Lower leg skin (tissue), 4 donors: ENCODE measurements around the gene PPP2R5C. TPM values are rescaled to one million over a fixed set of nuclear protein-coding genes. Genes with fewer than 3 reads are reported as not detected.

Experiments
- DNase-seq, 2 donors: peaks; one replicate each; pipeline ENCODE4 v3.0.0-alpha.2; 2019; ENCODE audit warnings: low spot score in 2 of 2
- H3K4me3 ChIP-seq: fragments of 200-600 bp; sonication (generic); 2 replicates; pipeline ENCODE4 v1.5.1; 2017; ENCODE audit warnings: mild to moderate bottlenecking, low read depth; ENCODE audit not compliant: poor library complexity, severe bottlenecking
- CTCF ChIP-seq, 3 donors: fragments of 450-650 bp; IDR thresholded peaks; one replicate each; pipeline ENCODE4 v1.5.1; 2016; ENCODE audit warnings: antibody characterized with exemption in 3 of 3, mild to moderate bottlenecking in 3 of 3, moderate library complexity in 2 of 3
- POLR2A ChIP-seq, 2 donors: fragments of 450-650 bp; IDR thresholded peaks; one replicate each; pipeline ENCODE4 v1.6.1; 2016 to 2017; ENCODE audit warnings: antibody characterized with exemption in 2 of 2, mild to moderate bottlenecking in 1 of 2, moderate library complexity in 1 of 2
- WGBS, 2 donors: methylation state at CpG; one replicate each; pipeline ENCODE4 v1.1.5; 2018; 5-methylcytosine and 5-hydroxymethylcytosine counted together
- intact Hi-C: fragments of 100-400 bp; cut with DNase I; formaldehyde crosslinking; loops from one replicate; pipeline ENCODE4 v1.15.0; 2023; ENCODE audit warnings: low total_unique reads
- total RNA-seq, 4 donors: library from RNA; depleted of rRNA; stranded (reverse); fragments of >200 nt; gene quantifications; one replicate each; pipeline ENCODE4 v1.1.0, GENCODE V29; 2016

PPP2R5C gene
- total RNA-seq, 4 donors from 2014 or later = 74.6 to 89.9 (median 80.3) TPM

- intact Hi-C loops = no loop called here
- no peak for TF ChIP-seq CTCF (IDR thresholded peaks at IDR 0.05)
- no peak for TF ChIP-seq POLR2A (IDR thresholded peaks at IDR 0.05)
- 88 to 92% methylated on average over 12 of the region's 12 CpGs for WGBS, 2 donors
These were observed 148.0 kb downstream of the PPP2R5C start for GRCh38 chr14:101909371-101910096.

DNA sequence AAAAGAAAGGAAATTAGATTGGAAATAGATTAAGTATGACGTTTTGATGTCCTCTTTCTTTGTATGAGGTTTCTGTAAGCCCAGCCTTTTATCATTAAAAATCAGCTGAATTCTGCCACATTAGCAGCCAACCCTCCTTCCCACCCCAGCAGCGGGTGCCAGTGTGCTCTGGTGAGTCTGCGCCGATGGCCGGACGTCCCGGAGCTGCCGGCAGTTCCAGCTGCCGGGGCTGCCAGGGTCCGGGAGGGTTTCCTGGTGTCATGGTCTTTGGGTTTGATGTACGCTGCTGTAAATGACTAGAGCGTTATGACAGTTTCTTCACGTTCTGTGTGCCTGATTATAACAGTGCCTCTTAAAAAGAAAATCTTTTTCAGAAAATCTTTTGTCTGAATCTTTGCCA, 151.3 kb downstream of the PPP2R5C start:
- WGBS, 2 donors = 91 to 96% methylated on average over 13 of the region's 13 CpGs
- H3K4me3 ChIP-seq = no peak overlapping the region
- TF ChIP-seq POLR2A (IDR thresholded peaks at IDR 0.05) (no peak), CTCF (IDR thresholded peaks at IDR 0.05) (no peak)
- intact Hi-C loops = no loop called here
- DNase-seq = no peak

More at GRCh38 chr14:101909371-101910096, 148.0 kb downstream of the PPP2R5C start:
- DNase-seq = no peak
- H3K4me3 ChIP-seq = no peak overlapping the region

GRCh38 chr14:101914083-101914482, 152.6 kb downstream of the PPP2R5C start:
- intact Hi-C loops = no loop called here
- DNase-seq = no peak
- no peak for TF ChIP-seq POLR2A (IDR thresholded peaks at IDR 0.05)
- TF ChIP-seq CTCF (IDR thresholded peaks at IDR 0.05) = no peak
- 90 to 93% methylated on average over 8 of the region's 8 CpGs for WGBS, 2 donors
- no peak overlapping the region for H3K4me3 ChIP-seq

DNA sequence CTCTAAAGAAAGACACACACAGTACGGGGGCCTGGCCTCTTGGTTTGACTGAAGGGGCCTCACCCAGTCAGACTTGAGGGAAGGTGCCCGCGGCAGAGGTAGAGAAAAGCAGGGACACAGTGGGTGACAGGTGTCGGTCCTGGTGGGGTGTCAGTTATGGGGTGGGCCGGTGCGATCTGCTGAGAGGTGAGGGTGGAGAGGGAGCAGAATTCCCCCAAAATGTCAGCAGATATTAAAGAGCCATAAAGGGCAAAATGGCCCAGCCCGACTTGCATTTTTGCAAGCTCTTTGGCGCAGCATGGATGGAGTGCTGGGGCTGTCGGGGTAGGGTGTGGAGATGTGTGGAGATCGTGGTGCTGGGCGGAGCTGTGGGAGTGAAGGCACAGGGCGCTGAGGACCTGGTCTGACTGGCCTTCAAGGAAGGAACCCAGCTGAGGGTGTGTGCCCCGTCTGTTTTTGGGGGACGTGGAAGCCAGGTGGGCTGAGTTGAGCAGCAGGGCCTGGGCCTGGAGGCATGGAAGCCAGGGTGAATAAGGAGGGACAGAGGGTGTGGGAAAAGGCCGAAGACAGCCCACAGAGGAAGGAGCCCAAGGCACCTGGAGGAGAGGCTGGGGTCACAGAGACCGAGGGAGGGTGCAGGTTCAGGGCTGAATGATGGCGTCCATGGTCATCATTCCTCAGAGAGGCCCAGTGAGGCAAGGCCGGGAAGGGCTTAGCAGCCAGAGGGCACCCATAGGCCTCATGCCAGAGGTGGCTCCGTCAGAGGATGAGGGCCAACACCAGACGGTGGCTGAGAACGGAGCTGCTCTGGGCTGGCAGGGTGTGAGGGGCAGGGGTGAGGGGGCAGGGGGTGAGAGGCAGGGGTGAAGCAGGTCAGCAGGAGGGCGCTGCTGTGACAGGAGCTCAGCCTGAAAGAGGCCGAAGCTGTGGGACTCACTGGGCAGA, 154.6 kb downstream of the PPP2R5C start:
- TF ChIP-seq CTCF (IDR thresholded peaks at IDR 0.05) (no peak), POLR2A (IDR thresholded peaks at IDR 0.05) (no peak)
- WGBS, 2 donors = 90 to 94% methylated on average over 23 of the region's 23 CpGs

GRCh38 chr14:101916816-101917412, 155.4 kb downstream of the PPP2R5C start:
- WGBS, 2 donors = 83% methylated on average over 18 of the region's 18 CpGs

More for the DNA sequence above, 154.6 kb downstream of the PPP2R5C start:
- intact Hi-C loops = no loop called here
- no peak for DNase-seq
- no peak overlapping the region for H3K4me3 ChIP-seq

More at GRCh38 chr14:101916816-101917412, 155.4 kb downstream of the PPP2R5C start:
- TF ChIP-seq POLR2A (IDR thresholded peaks at IDR 0.05) = no peak
- TF ChIP-seq CTCF (IDR thresholded peaks at IDR 0.05) = no peak
- DNase-seq = no peak
- intact Hi-C loops = no loop called here
- no peak overlapping the region for H3K4me3 ChIP-seq
